NCI-H1092 (cell line): Measurements from ENCODE around the gene TAS1R1.

ENCODE experiments used
- DNase-seq: peaks from one replicate; lab custom pipeline; 2025; lab: John Stamatoyannopoulos, UW

TAS1R1 gene

DNA sequence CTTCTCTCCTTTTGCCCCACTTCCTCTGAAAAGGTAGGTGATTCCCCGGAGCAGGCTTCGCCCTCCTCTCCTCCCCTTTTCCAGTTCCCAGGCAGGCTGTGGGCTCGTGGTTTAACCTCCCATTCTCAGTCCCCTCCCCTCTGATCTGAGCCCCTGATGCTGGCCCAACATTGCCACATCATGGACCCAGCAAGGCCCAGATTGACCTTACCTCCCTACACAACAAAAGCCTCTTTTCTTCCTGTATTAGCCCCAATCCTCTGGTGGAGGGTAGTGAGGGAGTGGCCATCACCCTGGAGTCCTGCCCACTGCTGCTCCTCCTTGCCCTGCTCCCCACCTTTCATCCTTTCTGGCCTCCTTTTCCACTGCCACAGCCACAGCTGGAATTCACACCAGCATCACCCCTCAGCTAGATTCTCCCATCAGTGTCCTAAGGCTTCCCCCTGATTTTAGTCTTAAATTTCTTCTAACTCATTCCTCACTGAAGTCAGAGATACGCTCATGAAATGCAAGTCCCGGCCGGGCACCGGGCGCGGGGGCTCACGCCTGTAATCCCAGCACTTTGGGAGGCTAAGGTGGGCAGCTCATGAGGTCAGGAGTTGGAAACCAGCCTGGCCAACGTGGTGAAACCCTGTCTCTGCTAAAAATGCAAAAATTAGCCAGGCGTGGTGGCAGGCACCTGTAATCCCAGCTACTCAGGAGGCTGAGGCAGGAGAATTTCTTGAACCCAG lies 17.7 kb downstream of the TAS1R1 start:
- DNase-seq: no peak

DNA sequence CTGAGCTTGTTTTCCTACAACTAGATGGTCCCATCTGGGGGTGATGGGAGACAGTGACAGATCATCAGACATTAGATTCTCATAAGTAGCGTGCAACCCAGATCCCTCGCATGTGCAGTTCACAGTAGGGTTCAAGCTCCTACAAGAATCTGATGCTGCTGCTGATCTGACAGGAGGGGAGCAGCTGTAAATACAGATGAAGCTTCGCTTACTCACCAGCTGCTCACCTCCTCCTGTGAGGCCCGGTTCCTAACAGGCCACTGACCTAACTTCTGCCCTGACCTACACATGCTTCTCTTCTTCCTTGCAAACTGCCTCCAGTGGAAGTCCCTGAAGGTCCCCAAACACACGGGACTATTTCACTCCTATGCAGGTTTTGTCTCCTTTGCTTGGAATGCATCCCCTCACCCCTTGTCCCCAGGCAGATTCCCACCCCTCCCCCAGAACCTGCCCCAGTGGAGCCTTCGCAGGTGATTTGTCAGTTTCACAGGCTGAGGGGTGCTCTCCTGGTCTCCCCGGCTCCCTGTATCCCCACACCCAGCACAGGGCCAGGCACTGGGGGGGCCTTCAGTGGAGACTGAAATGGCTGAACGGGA lies 19.0 kb downstream of the TAS1R1 start:
- no peak for DNase-seq

- no peak for DNase-seq
These were observed 19.7 kb downstream of the TAS1R1 start for GRCh38 chr1:6574818-6575217.

DNA sequence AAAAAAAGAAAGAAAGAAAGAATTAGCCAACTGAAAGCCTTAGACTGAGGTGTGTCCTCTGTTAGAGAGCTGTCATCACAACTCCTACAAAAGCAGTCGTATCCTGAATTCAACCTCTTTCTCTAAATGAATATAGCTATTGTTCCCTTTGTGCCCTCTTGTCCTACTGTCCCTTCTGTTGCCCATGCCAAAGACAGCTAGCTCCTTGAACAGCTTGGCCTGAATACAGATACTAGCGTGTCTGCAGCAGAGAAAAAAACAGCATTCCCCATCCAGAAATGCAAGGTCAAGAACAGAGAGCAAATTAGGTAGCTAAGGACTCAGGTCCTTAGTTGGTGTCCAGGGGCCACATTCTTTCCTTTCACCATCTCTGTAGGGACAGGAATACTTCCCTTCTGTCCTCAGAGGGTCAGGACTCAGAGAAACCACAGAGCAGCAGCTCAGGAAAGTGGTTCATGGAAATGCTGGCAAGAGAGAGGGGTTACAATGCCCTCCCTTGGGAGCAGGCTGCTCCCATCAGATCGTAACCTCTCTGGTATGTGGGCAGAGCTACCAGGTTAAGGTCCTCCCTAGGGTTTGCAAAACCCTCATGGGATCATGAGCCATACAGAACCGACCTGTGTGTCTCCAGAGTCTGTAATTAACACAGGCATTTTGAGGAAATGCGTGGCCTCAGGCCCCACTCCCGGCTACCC lies 22.9 kb downstream of the TAS1R1 start:
- DNase-seq: no peak

DNA sequence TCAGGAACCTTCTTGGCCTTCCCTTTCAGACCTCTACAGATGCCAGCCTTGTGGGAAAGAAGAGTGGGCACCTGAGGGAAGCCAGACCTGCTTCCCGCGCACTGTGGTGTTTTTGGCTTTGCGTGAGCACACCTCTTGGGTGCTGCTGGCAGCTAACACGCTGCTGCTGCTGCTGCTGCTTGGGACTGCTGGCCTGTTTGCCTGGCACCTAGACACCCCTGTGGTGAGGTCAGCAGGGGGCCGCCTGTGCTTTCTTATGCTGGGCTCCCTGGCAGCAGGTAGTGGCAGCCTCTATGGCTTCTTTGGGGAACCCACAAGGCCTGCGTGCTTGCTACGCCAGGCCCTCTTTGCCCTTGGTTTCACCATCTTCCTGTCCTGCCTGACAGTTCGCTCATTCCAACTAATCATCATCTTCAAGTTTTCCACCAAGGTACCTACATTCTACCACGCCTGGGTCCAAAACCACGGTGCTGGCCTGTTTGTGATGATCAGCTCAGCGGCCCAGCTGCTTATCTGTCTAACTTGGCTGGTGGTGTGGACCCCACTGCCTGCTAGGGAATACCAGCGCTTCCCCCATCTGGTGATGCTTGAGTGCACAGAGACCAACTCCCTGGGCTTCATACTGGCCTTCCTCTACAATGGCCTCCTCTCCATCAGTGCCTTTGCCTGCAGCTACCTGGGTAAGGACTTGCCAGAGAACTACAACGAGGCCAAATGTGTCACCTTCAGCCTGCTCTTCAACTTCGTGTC lies 23.7 kb downstream of the TAS1R1 start:
- DNase-seq: no peak

GRCh38 chr1:6579374-6580118 lies 24.4 kb downstream of the TAS1R1 start, which contains the start of gene ZBTB48:
ZBTB48 (plus strand) TSS chr1:6579994; CDS start chr1:6580610, 616 bp downstream.
- peak; percentile 100 for DNase-seq

- DNase-seq: no peak
These were observed 25.0 kb downstream of the TAS1R1 start for GRCh38 chr1:6580119-6580592.

GRCh38 chr1:6580593-6581409 lies 25.7 kb downstream of the TAS1R1 start:
- no peak for DNase-seq

- DNase-seq: no peak
These were observed 26.6 kb downstream of the TAS1R1 start for GRCh38 chr1:6581561-6582305.

GRCh38 chr1:6582370-6582769 lies 27.3 kb downstream of the TAS1R1 start:
- no peak for DNase-seq

DNA sequence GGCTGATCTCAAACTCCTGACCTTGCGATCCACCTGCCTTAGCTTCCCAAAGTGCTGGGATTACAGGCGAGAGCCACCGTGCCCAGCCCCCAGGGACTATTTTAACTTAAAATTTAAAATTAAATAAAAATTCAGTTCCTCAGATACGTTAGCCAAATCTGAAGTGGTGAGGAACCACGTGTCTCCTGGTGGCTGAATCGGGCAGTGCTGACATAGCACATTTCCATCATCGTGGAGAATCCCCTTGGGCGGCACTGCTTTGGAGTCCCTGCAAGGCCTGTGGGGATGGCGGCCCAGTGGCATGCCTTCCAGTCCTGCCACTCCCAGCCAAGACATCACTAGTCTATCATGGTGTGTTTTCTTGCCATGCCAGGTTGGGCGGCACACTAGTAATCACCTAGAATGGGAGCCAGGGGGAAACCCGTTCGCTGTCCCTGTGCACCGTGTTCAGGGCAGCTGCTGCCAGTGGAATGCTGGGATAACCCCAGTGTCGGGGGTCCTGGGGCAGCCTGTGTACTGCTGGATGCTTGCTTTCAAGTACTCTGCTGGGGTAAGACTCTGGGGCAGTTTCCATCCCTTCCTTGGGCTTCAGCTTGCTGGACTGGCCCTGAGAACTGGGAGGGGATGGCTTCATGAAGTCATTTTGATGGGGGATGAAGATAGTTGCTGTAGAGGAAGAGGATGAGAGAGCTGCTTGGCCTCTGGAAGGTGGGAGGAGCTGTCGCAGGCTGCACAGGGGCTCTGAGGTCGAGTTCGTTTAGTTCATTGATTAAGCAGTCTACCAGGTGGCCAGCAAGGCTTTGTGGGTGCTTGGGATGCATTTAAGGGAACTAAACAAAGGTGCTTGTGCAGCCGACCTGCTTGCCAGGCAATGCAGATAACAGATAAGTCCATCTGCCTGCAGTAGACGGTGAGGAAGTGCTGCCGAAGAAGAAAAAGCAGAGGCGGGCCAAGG lies 29.3 kb downstream of the TAS1R1 start:
- DNase-seq: no peak

- DNase-seq: no peak
These were observed 30.1 kb downstream of the TAS1R1 start for GRCh38 chr1:6585081-6585722.

DNA sequence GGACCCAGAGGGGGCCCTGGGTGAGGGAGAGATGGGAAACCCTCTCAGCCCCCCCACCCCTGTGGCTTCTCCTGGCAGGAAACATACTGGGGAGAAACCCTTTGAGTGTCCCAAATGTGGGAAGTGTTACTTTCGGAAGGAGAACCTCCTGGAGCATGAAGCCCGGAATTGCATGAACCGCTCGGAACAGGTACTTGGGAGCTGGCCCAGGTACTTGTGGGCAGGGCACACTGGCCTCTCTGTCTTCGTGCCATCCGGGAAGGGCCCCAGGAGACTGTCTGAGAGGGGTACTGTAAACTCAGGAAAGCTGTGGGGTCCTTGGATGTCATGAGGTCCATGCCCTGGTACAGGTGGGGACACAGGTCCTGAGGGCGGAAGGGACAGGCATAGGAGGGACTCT lies 30.7 kb downstream of the TAS1R1 start:
- DNase-seq: no peak

- DNase-seq: no peak
These were observed 31.3 kb downstream of the TAS1R1 start for GRCh38 chr1:6586404-6586816.

GRCh38 chr1:6587261-6588005 lies 32.3 kb downstream of the TAS1R1 start:
- DNase-seq: peak; percentile 85

DNA sequence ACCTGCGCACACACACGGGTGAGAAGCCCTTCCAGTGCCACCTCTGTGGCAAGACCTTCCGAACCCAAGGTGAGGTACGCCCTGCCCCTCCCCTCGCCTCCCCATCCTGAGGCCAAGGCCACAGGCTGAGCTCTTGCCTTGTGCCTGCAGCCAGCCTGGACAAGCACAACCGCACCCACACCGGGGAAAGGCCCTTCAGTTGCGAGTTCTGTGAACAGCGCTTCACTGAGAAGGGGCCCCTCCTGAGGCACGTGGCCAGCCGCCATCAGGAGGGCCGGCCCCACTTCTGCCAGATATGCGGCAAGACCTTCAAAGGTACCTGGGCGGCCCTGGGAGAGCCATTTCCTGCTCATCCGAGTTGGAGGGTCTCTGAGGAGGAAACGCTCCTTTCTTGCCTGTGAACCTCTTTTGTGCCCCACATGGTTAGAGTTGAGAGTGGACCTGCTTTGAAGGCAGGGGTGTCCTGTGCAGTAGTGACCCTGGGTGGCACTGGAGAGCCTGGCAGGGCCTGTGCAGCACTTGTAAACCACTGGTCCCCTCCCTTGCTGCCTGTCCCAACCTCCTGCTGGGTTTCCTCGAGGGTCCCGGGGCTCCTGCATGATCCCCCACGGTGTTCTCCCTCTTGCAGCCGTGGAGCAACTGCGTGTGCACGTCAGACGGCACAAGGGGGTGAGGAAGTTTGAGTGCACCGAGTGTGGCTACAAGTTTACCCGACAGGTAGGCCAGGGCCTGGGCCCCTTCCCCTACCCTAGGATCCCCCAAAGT lies 33.2 kb downstream of the TAS1R1 start:
- DNase-seq: no peak
